Colon (tissue), 2 donors: ENCODE measurements around the gene PIGM.
"Not testable (repeated sequence)": the region's sequence is repeated elsewhere in the genome, so short reads cannot be mapped to it uniquely, and the experiment has no call there.

Experiments used
- FAIRE-seq: peaks from 2 replicates; lab custom pipeline; 2012; peaks lifted over from hg19 to GRCh38; lab: Jason Lieb, UNC
- donor health status: control.
- donor health status: control.

The PIGM gene

DNA sequence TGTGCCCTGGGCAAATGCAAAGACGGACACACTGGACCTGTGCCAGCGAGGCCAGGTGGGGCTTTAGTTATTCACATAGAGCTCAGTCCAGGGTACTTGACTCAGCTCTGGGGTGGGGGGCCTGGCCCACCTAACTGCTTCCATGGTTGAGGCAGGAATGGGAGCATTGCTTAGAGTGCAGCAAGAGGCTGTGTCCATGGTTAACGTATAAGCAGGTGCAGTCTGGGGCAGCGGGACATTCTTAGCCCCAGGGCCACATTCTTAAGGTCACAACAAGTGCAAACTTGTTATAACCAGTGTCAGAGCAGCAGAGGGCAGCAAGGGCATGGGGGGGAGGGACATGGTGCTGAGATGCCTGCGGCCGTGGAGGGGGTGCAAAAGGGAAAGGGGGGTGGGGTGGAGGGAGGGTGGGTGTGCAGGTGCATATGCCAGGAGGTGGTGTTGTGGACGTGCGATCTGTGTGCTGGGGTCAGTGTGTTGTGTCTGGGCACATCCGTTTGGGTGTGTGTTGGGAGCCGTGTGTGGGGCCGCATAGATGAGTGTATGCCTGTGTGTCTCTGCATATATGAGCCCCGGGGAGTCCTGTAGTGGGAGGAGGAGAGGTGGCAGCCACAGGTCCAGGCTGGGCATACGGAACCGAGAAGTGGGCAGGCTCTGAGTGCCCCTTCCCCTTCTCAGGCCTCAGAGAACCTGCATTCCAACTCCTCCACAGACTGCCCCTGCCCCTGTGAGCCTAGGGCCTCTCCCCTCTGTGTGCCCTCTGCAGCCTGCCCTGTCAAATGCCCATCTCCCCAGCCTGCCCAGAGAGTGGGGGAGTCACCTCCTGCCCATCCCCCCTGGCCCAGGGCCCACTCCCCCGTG lies 29.8 kb upstream of the PIGM start:
- no peak for FAIRE-seq

DNA sequence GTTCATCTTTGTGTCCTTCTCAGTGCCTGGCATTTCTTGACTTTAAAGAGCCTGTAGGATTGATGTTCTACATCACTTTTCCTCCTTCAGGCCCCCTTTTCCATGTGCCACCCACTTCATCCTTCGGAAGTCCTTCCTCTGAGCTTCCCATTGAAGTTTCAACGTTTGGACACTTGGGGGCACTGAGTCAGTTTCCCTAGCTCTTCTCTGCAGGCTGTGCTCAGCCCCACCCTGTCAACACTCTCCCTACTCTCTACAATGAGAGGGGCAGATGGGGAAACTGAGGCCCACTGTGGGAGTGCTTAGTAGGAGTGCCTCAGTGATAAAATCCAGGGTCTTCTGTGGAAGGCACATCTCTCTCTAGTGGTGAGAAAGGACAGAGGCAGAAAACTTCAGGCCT lies 26.3 kb upstream of the PIGM start:
- FAIRE-seq, result no peak

DNA sequence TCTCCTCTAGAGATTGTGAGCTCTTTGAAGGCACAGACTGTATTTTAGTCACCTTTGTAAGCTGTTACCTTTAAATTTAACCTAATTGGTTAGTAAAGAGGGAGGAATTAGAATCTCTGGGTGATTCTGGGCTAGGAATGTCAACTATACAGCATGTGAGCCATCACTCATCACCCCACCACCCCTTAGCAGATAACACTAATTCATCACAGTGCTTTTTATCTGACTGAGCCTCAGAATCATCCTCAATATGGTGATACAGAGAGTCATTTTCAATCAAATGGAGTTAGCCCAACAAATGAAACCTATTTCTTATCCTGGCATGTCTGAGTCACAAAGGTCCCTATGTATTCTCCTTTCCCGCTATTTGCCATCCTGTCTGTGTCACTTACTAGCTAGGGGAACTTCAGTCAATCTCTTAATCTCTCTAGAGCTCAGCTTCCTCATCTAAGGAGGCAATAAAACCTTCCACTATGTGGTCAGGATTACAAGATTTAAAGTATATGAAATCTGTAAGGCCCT lies 24.9 kb upstream of the PIGM start:
- FAIRE-seq, result no peak

DNA sequence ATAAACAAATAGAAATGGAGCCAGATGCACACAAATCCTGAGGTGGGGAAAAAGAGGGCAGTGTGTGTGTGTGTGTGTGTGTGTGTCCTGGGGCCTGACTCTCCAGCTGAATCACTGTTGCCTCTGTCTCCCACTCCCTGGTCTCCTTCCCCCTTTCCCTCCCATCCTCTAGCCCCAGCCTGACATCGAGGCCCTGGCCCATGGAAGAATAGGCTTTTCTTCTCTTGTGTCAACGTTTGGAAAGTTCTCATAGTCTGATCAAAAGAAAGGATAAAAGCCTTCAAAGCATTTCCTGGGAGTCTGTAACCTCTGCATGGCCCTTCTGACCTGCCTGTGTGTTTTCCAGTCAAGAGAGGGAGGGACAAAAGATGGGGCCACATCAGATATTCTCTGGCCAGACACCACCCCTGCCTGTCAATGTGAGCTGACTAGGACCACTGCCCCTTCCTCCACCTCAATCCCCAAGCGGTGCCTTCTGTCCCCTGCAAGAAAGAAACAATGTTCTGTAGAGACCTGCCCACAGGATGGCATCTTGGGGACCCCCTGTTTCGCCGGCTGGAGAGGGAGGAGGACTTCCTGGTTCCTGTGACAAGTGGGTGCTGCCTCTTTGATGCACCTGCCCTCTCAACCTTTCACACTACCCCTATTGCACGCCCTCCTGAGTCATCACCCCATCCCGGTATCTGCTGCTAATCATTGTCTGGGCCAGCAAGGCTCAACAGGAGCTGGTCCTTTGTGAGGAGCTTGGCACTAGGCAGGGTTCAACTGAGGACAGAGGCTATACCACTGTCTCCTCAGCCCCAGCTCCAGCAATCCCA lies 22.0 kb upstream of the PIGM start:
- no peak for FAIRE-seq

DNA sequence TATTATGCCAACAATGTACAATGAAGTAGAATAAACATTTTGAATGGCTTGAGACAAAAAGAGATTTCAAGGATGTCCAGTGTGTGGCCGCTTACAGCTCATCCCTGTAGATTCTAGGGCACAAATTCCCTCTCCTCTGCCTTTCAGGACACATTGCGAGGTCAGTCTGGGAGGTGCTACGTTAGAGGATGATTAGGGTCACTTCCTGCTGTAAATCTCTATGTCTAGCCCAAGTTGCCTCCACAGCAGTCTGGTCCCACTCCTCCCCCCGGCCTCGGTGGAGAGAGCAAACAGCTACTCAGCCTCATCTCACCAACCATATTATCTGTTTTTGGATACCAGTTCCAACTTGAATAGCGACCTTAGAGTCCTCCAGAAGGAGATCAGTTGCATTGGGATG lies 21.1 kb upstream of the PIGM start:
- no peak for FAIRE-seq

DNA sequence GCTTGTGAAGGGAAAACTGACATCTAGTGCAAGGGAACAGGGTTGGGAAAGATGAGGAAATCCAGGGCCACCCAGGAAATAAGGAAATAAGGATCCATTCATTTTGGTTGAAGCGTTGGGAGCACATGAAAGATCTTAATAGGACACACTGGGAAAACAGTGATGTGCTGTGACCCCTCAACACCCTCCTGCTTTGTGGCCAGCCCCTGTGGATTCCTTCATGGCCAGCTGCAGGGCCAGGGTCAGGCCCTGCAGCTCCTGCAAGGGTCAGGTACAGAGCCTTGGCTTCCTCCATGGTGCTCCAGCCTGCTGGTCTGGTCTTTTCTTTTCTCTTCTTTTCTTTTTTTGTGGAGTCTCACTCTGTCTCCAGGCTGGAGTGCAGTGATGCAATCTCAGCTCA lies 18.8 kb upstream of the PIGM start:
- FAIRE-seq, result no peak

DNA sequence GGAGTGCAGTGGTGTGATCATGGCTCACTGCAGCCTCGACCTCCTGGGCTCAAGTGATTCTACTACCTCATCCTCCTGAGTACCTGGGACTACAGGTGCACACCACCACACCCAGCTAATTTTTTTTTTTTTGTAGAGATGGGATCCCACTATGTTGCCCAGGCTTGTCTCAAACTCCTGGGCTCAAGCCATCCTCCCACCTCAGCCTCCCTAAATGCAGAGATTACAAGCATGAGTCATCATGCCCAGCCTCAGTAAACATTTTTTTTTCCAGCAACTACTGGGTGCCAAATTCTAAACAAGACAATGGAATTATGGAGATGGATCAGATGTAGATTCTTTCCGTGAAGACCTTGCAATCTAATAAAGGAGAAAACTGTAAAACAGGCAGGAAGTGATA lies 18.4 kb upstream of the PIGM start:
- FAIRE-seq, result not testable (repeated sequence)

DNA sequence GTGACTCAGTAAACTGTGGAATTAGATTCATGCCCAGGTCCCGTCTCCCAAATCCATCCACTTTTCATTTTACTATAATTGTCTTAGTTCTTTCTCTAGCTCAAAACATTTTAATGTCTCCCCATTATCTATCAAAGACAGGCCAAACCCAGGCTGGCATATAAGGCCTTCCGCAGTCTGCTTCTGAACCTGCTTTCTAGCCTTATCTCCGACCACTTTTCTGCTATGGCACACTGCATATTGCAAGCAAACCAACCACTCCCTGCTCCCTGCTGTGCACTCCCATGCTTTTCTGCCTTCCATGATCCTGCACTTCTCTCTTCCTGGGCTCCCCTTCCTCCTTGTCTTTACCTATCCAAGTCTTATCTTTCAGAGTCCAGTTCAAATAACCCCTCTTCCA lies 17.3 kb upstream of the PIGM start:
- FAIRE-seq, result no peak

DNA sequence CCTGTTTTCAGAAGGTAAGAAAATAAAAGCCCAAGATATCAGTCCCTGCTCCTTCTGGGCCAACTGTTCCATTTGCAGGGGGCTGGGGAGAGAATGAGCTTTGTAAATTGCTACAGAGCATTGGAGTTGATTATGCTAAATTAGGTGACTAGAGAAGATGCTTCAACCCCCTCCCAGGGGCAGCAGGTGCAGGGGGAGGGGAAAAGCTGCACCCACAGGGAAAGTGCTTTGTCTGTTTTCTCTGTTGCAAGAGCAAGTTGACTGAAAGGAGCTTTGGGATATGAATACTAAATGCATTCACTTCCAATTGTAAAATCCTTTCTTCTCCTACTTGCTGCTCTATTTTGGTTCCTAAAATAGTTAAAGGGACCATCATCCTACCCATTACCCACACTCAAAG lies 16.5 kb upstream of the PIGM start:
- FAIRE-seq, result no peak

DNA sequence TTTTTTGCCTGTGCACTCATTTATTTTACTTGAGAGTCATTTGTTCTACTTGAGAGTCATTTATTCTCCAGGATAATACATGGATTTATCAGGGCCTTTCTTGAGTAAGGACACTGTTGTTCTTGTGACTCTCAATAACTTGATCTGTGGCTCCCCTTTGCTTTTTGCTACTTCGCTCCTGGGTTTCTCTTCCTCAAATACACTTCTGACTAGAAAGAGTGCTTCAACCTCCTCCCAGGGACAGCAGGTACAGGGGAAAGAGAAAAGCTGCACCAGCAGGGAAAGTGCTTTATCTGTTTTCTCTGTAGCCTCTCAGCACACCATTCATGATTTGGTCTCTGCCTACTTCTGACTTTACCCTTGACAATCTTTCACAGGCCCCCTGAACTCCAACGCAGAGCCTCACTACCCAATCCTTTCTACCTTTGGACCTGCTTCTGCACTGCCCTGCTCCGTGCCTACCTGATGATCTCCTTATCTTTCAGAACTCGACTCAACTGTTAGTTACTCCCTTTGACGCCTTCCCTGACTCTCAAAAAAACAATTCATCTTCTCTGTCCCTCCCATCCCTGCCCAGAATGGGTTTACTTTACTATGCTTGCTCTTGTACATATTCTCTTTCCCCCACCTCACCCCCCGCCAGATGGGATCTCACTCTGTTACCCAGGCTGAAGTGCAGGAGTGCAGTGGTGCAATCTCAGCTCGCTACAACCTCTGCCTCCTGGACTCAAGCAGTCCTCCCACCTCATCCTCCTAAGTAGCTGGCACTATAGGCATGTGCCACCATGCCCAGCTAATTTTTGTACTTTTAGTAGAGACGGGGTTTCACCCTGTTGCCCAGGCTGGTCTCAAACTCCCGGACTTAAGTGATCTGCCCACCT lies 15.6 kb upstream of the PIGM start:
- no peak for FAIRE-seq

DNA sequence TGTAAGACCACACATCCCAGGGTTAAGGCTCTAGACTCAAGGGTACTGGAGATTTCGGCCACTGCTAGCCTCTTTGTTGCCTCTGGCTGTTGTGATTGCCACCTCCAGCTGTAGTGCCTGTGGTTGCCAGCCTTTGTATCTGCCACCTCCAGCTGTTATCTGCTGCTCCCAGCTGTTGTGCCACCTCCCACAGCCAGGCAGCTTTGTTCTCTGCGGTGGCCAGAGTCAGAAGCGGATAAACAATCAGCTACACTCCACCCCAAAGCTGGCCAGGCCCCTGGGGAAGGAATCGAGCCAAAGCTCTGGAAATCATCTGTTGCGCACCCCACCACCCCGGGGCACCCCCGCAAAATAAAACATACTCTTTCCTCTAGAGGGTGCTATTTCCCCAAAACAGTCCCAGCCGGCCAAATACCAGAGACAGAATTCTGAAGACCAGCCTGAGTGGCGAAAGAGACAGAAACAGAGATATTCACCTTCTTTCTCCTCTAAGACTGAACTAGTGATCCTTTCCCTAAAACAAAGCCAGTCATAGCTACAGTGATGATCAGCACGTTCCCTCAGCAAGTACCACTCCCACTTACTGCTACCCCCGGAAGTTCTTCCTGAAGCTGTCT lies 14.8 kb upstream of the PIGM start:
- FAIRE-seq, result no peak

DNA sequence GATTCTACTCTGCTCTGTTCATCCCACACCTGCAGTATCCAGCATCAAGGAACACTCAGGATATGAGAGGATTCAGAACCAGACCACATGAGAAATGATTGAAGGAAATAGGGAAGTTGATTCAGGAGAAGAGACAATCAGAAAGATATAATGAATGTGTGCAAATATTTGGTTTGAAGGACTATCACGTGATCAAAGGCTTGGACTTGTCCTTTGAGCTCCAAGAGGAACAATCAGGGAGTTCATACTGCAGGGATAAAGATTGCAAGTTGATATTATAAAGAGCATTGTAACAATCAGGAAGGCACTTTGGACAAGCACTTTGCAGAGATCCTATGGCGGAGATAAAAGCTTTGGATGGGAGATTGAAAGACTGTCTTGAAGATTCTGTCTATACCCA lies 13.9 kb upstream of the PIGM start:
- FAIRE-seq, result no peak

DNA sequence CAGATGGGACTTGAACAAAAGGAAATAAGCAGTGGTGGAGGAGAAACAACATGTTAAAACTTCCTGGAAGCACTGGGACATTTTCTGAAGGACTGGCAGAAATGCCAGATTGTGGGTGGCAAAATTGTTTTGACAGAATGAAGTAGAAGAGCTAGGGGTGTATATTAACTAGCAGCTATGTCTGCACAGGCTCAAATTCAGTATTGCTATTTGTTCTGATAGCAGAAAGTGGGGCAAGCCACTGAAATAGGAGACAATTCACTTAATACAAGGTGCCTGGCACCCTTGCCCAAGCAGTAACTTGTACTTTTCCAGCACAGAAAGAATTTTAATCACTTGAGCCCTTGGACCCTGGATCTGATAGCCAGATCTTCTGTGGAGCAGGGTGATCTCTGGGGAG lies 11.8 kb upstream of the PIGM start:
- no peak for FAIRE-seq

DNA sequence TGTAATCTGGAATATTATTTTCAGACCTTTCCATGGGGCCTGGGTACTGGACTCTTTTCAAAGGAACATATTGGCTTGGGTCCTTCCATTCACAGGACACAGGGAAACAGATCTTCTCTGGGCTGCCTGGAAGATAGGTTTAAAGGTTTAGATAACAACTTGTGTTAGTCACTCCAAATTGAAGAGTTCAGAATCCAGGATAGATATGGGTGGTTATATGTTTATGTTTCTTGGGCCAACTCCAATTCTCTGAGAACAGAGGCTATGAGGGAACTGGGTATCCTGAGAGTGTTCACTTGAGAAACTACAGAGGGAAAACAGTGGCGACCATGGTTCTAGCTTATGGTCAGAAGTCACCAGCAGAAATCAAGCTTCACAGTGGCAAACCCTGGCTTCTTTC lies 8.7 kb upstream of the PIGM start:
- FAIRE-seq, result no peak

DNA sequence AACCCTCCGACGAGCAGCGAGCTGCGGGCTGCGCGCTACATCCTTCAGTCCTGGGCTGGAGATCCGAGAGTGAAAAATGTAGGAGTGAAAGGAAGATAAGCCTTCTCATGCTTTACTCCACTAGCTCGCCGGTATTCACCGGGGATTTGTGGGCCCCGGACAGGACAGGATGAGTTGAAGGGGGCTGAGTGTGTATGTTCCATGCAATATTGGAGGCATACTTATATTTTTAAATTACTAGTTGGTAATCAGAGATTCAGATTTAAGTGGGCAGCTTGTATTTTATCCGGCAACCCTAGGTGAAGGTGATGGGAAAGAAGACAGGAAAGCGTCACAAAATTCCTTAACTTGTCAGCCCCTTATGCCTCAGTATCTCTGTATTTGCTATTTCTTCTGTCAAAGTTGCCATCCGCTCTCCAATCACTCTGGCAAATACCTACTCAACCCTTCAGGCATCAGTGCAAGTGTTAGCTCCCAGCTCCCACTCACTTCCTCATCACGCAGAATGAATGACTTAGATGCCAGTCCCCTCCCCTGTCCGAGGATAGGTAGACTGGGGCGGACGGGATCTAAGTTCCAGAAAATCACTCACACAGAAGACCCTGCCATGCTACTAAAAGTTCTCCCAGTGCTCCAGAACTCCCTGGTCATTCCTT lies 503 bp upstream of the PIGM start:
- FAIRE-seq, result no peak

DNA sequence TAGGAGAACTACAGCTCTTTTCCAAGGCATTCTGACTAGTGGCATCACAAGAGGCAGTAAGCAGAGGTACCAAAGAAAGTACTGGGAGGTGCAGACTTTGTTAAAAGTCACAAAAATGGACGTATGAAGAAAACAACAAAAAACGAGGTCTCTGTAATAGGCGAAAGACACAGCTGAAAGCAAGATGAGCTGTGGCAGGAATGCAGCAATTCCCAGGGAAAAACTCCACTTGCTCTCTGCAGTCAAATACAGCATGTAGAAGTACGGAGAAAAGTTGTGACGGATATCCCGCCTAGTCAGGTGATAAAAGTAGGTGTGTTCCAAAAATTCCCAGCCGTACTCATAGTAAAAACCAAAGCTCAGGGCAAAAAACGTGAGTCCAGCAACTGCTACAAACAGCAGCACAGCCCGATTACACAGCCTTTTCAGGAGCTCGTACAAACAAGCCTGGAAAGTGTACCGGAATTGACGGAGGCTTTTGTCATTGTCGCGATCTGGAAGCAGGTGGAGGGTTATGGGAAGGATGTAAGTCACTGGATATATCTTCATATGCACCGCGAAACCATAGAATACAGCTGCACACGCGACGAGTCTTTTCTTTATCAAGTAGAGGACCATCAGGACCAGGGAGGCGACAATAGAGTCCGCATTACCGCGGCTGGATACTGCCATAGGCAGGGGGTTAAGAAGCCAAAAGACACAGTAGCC lies 979 bp downstream of the PIGM start:
- FAIRE-seq, result no peak

DNA sequence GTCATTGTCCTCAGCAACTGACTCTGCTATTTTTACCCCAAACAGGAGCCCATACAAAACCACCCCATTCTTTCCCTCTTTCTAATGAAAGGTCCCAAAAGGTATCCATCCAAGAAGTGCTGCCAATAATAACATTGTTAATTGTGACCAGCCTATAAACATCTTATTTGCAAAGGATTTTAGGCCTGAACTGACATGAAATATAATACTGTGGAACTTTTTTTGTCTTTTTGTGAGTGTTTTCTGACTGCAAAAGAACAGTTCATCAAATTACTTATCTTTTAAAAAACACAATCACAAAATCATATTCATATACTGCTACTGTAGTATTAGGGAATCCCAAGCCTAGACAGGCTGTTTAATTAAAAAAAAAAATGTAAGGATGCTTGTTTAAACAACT lies 3.4 kb downstream of the PIGM start:
- no peak for FAIRE-seq

DNA sequence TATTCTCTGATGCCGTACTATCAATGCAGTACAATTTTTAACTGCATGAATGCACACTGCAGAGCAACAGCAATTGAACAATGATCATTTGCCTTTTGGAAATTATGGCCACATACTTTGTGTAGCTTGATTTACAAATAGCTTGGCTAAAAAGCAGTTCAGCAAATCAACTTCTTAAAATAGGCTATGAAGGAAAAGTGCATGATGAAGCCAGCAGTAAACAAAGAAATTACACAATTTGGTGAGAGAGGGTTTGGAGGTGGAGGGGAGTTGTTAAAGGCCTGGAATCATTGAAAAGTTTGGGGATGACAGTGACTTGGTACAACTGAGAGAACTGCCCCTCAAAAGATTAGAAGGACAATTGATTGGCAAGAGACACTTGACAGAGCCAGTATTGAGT lies 6.5 kb downstream of the PIGM start:
- FAIRE-seq, result no peak

DNA sequence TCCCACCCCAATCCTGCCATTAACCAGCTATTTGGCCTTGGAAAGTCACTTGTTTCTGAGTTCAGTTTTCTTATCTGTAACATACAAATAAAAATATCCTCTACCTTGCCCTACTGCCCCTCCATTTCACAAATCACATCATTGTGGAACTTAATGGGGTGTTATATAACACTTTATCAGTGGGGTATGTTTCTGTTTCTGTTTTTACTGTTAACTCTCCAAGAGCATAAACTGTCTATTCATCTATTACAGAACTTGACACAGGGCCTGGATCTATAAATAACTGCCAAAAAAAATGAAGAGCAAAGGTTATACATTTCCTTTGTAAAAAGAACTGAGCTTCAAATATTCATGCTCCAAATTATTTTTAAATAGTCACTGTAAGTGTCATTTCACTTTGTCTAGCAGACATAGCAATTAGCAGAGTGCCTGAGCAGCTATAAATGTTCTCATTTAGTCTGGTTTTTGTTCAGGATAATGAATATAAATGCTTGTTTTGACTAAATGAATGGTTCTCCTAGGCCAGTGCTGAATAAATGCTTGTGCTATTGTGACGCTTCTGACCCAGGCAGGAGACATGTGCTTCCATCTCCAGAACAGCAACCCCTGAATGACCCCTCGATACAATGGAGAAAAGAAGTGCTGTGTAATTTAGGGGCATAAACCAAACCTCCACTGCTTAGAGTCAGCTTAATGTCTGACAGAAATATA lies 7.4 kb downstream of the PIGM start:
- no peak for FAIRE-seq
